PC-3 (cell line): Measurements from ENCODE around the gene SRRM5.

ENCODE experiments used
- CTCF ChIP-seq: fragments of 300-600 bp; sonication (generic); conservative IDR thresholded peaks from 2 replicates; pipeline ENCODE4 v1.5.1; 2017; ENCODE audit warnings: antibody characterized with exemption, low read depth, mild to moderate bottlenecking, low read length
- EZH2 ChIP-seq: fragments of 300-600 bp; sonication (generic); IDR thresholded peaks from one replicate; pipeline ENCODE4 v1.6.1; 2017; ENCODE audit warnings: antibody characterized with exemption, mild to moderate bottlenecking, low read length; ENCODE audit not compliant: unreplicated experiment

- TF ChIP-seq CTCF (no peak), EZH2 (no peak)
Measured at GRCh38 chr19:43634506-43634871, 22.6 kb downstream of the SRRM5 start.
